T-cell (primary cell): ENCODE data around the gene SLC28A3. TPM values are rescaled to one million over a fixed set of nuclear protein-coding genes. Genes with fewer than 3 reads are reported as not detected.
A peak's percentile ranks its signal among the peaks of the same experiment; 100 is the strongest.

ENCODE experiments used
- ATAC-seq, 4 experiments: fragments of 200-7000 bp in 3 of 4; fragments of 150-1000 bp in 1 of 4; cut with Tn5 transposase; replicated peaks in 1 of 4; 1 replicate in 3 of 4; 2 replicates in 1 of 4; pipeline ENCODE4 v1.10.0; 2021; ENCODE audit warnings: moderate library complexity in 3 of 4, mild to moderate bottlenecking in 2 of 4, moderate number of reproducible peaks in 1 of 4
- CTCF ChIA-PET, 2 donors: fragments of 300-600 bp; sonication (Branson Sonifier 250); formaldehyde crosslinking; loops; one replicate each; lab custom pipeline; 2022; ENCODE audit warnings: antibody characterized with exemption in 2 of 2; lab: Charles Lee
- POLR2A ChIA-PET, 2 donors: fragments of 300-600 bp; sonication (Branson Sonifier 250); formaldehyde crosslinking; loops; one replicate each; lab custom pipeline; 2022; ENCODE audit warnings: antibody characterized with exemption in 2 of 2; lab: Charles Lee
- DNase-seq, 35 experiments: peaks; one replicate each; pipeline versions ENCODE4 v3.0.0 to v3.0.0-alpha.2; 2013 to 2023
- H3K27ac ChIP-seq: one replicate; pipeline ENCODE4 v1.5.1; 2013; ENCODE audit warnings: low read length
- H3K27me3 ChIP-seq, 2 experiments: replicated peaks in 1 of 2; 1 replicate in 1 of 2; 2 replicates in 1 of 2; pipeline versions ENCODE4 v1.6.1 to v1.7.0; 2013; ENCODE audit warnings: low read length in 1 of 2, mixed read lengths in 1 of 2; ENCODE audit not compliant: control insufficient read depth in 2 of 2, insufficient read depth in 2 of 2; ENCODE audit errors: extremely low read depth in 1 of 2
- H3K36me3 ChIP-seq, 2 donors: 1 replicate in 1 of 2; 2 replicates in 1 of 2; pipeline versions ENCODE4 v1.6.1 to v1.7.0; 2013; ENCODE audit warnings: low read length in 1 of 2; ENCODE audit not compliant: control insufficient read depth in 2 of 2, insufficient read depth in 1 of 2; ENCODE audit errors: extremely low read depth in 1 of 2
- H3K4me1 ChIP-seq, 2 experiments: 1 replicate in 1 of 2; 2 replicates in 1 of 2; pipeline versions ENCODE4 v1.6.1 to v1.7.0; 2013; ENCODE audit warnings: low read length in 2 of 2, mixed read lengths in 1 of 2; ENCODE audit not compliant: insufficient read depth in 2 of 2, control insufficient read depth in 1 of 2; ENCODE audit errors: extremely low read depth in 1 of 2
- H3K4me3 ChIP-seq, 2 donors: 1 replicate in 1 of 2; 2 replicates in 1 of 2; pipeline versions ENCODE4 v1.5.1 to v1.7.0; 2013; ENCODE audit warnings: mild to moderate bottlenecking in 2 of 2, low read length in 1 of 2, moderate library complexity in 1 of 2; ENCODE audit not compliant: control insufficient read depth in 1 of 2; ENCODE audit errors: extremely low read depth in 1 of 2
- H3K9me3 ChIP-seq: 2 replicates; pipeline ENCODE4 v1.7.0; 2013
- H3K27ac Mint-ChIP-seq, 2 donors: one replicate each; pipeline ENCODE4 v1.8.0; 2020 to 2021; ENCODE audit warnings: mild to moderate bottlenecking in 2 of 2, mixed read lengths in 2 of 2
- H3K27me3 Mint-ChIP-seq, 2 donors: one replicate each; pipeline ENCODE4 v1.8.0; 2021 to 2022; ENCODE audit warnings: mixed read lengths in 2 of 2
- H3K36me3 Mint-ChIP-seq: one replicate; pipeline ENCODE4 v1.8.0; 2021; ENCODE audit warnings: mixed read lengths
- H3K4me1 Mint-ChIP-seq, 3 donors: one replicate each; pipeline ENCODE4 v1.8.0; 2020 to 2022; ENCODE audit warnings: mixed read lengths in 3 of 3, mild to moderate bottlenecking in 1 of 3
- H3K4me3 Mint-ChIP-seq, 3 donors: one replicate each; pipeline ENCODE4 v1.8.0; 2020 to 2022; ENCODE audit warnings: mild to moderate bottlenecking in 3 of 3, mixed read lengths in 3 of 3, moderate library complexity in 3 of 3
- H3K9me3 Mint-ChIP-seq, 3 donors: one replicate each; pipeline ENCODE4 v1.8.0; 2020 to 2022; ENCODE audit warnings: mixed read lengths in 3 of 3
- WGBS: methylation state at CpG from one replicate; pipeline ENCODE4 v1.1.5; 2013; ENCODE audit warnings: missing lambda C conversion rate; ENCODE audit not compliant: insufficient coverage; 5-methylcytosine and 5-hydroxymethylcytosine counted together
- total RNA-seq, 35 experiments: library from RNA in 6 of 35; stranded (reverse) in 6 of 35; fragments of 120-200 nt in 1 of 35; gene quantifications; one replicate each; pipeline versions ENCODE4 v1.2.1 to v1.2.4 and lab custom pipeline; 2013 to 2026

Gene SLC28A3
- total RNA-seq, 5 donors from 2014 or later (not counting 1 experiment from before 2014, with no cell fraction given) = not detected

DNA sequence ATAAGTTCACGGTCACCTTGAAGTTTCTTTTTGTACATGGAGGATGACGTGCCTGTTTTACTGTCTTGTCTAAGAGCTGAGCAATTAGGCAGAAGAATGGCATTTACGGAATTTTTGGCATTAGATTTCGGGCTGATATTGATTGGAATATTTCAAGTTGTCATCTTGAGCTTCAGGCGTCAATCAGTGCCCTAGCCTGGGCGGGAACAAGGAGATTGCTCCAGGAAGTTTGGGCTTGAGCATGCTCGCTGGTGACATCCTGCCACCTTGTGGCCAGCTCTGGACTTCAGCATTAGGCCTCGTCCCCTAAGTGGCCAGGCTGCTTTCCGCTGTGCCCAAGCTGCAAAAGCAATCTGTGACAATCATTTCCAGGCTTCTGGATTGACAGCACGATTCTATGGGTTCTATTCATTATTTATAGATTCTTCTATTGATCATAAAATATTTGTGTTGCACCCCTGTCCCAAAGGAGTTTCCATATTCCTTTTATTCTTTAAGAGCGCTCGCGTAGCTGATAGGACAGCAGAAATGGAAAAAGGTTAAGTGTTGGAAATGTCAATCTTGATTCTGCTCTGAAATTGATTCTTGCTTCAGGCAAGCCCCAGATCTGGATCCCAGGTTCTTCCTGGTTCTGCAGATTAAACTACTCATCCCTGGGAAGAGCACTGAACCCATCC is 79.3 kb downstream of the SLC28A3 start:
- peak in 30 of 35 experiments; percentile 2 to 66 (median 26) for DNase-seq
- H3K36me3 ChIP-seq = no peaks in the 10 kb centered on the region
- H3K4me1 ChIP-seq = no peaks in the 10 kb centered on the region
- no peaks in the 10 kb centered on the region for H3K9me3 ChIP-seq
- H3K27me3 Mint-ChIP-seq = peaks cover 3 to 10% of the 10 kb centered on the region in 2 donors
- no peak overlapping the region for H3K27ac Mint-ChIP-seq
- peak overlapping the region in 1 of 3 donors; percentile 29 for H3K4me3 Mint-ChIP-seq
- H3K4me3 ChIP-seq = no peak overlapping the region
- H3K27me3 ChIP-seq = no peaks in the 10 kb centered on the region
- H3K9me3 Mint-ChIP-seq = no peaks in the 10 kb centered on the region
- POLR2A ChIA-PET = no interaction called here
- peaks cover 4 to 9% (median 6%) of the 10 kb centered on the region in 3 donors for H3K4me1 Mint-ChIP-seq
- H3K27ac ChIP-seq = no peak overlapping the region
- H3K36me3 Mint-ChIP-seq = no peaks in the 10 kb centered on the region
- 20% methylated on average over 7 of the region's 13 CpGs for WGBS
- ATAC-seq = peak; percentile 42 to 63 (median 55)
- CTCF ChIA-PET = interaction anchor here (0.5 to 2.5 kb wide), 9 partner anchors 24 to 345 kb away, joined by 3 to 12 read pairs (median 4); no protein-coding TSS in a partner anchor

- Mint-ChIP-seq H3K4me1 (peaks cover 0 to 4% (median 2%) of the 10 kb centered on the region in 3 donors), H3K27ac (no peak overlapping the region), H3K36me3 (no peaks in the 10 kb centered on the region), H3K27me3 (peaks cover 3 to 18% of the 10 kb centered on the region in 2 donors), H3K4me3 (no peak overlapping the region), H3K9me3 (no peaks in the 10 kb centered on the region)
- POLR2A ChIA-PET = no interaction called here
- Histone ChIP-seq H3K27me3 (no peaks in the 10 kb centered on the region), H3K4me1 (no peaks in the 10 kb centered on the region), H3K36me3 (no peaks in the 10 kb centered on the region), H3K9me3 (no peaks in the 10 kb centered on the region), H3K4me3 (no peak overlapping the region), H3K27ac (no peak overlapping the region)
- DNase-seq (no peak), ATAC-seq (no peak)
- WGBS = 80% methylated on average over 8 of the region's 9 CpGs
- CTCF ChIA-PET = no interaction called here
These were observed 82.2 kb downstream of the SLC28A3 start for GRCh38 chr9:84258371-84258770.

DNA sequence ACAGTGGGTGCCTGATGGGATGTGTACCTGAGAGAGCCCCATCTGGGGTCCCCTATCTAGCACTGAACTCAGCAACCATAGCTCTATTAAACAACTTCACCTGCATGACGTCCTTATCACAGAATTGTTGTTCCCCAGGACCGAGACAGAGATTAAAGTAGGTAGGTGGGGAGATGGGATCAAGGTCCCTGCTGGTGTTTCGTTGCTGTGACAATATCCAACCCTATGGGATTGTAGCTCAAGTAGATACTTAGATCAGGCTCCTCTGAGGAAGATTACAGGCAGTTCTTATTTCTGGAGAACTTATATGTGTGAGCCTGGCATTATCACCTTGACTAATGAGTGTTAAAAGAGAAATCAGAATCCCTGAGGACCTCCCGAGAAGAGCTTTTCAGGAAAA is 84.9 kb downstream of the SLC28A3 start:
- H3K4me3 ChIP-seq = no peak overlapping the region
- no peaks in the 10 kb centered on the region for H3K4me1 Mint-ChIP-seq

DNA sequence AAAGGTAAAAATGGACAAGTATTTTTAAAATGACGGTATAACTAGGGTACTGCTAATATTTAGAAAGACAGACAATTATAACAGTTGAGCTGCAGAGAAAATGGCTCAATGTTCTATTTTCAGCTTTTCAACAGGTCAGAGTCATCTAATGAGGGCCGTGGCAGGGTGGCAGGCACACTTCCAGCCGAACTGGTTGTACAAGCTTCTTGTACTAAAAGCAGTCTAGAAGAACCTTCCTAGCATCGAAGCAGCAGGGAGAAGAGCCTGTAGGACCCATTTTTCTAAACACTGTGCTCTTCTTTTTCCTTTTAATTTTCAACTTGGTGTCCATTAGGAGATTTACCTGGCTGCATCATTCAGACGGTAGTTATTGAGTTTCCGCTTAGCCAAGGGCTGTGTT is 85.6 kb downstream of the SLC28A3 start:
- Mint-ChIP-seq H3K27me3 (peaks cover 2 to 14% of the 10 kb centered on the region in 2 donors), H3K9me3 (no peaks in the 10 kb centered on the region), H3K4me3 (no peak overlapping the region), H3K36me3 (no peaks in the 10 kb centered on the region), H3K27ac (no peak overlapping the region), H3K4me1 (no peaks in the 10 kb centered on the region)
- Histone ChIP-seq H3K27ac (no peak overlapping the region), H3K9me3 (no peaks in the 10 kb centered on the region), H3K4me3 (no peak overlapping the region), H3K27me3 (no peaks in the 10 kb centered on the region), H3K4me1 (no peaks in the 10 kb centered on the region), H3K36me3 (no peaks in the 10 kb centered on the region)
- ChIA-PET CTCF (no interaction called here), POLR2A (no interaction called here)
- no peak for ATAC-seq
- WGBS = 57% methylated on average over 2 of the region's 6 CpGs
- DNase-seq = no peak

More for the DNA sequence above, 84.9 kb downstream of the SLC28A3 start:
- no peaks in the 10 kb centered on the region for H3K4me1 ChIP-seq
- H3K9me3 Mint-ChIP-seq = no peaks in the 10 kb centered on the region
- no peaks in the 10 kb centered on the region for H3K36me3 ChIP-seq
- WGBS = 70% methylated on average over 3 of the region's 4 CpGs
- H3K27ac ChIP-seq = no peak overlapping the region
- H3K4me3 Mint-ChIP-seq = no peak overlapping the region
- CTCF ChIA-PET = no interaction called here
- no peak for DNase-seq
- H3K27me3 Mint-ChIP-seq = peaks cover 2 to 14% of the 10 kb centered on the region in 2 donors
- H3K9me3 ChIP-seq = no peaks in the 10 kb centered on the region
- no peaks in the 10 kb centered on the region for H3K27me3 ChIP-seq
- no peaks in the 10 kb centered on the region for H3K36me3 Mint-ChIP-seq
- POLR2A ChIA-PET = no interaction called here
- H3K27ac Mint-ChIP-seq = no peak overlapping the region
- ATAC-seq = no peak

DNA sequence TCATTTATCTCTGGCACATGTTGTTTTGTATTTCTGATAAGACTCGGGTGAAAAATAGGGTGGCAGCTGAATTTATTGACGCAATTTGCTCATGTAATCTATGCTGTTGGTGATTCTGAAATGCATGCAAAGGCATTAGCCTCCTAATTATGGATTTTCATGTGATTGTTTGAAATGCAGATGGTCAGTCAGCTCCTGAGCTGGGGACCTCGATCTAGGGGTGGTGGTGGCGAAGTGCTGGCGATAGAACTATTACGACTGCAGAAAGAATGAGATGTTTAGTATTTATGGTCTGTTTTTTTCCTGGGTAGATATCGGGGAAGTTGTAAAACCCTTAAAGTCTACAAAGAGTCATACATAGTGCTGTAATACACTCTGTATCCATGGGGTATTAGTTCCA is 88.6 kb downstream of the SLC28A3 start:
- Mint-ChIP-seq H3K36me3 (no peaks in the 10 kb centered on the region), H3K9me3 (peaks cover 0 to 4% (median 0%) of the 10 kb centered on the region in 3 donors), H3K27ac (no peak overlapping the region), H3K4me3 (no peak overlapping the region), H3K27me3 (peaks cover 0 to 19% of the 10 kb centered on the region in 2 donors), H3K4me1 (no peaks in the 10 kb centered on the region)
- Histone ChIP-seq H3K27ac (no peak overlapping the region), H3K4me1 (no peaks in the 10 kb centered on the region), H3K27me3 (no peaks in the 10 kb centered on the region), H3K9me3 (no peaks in the 10 kb centered on the region), H3K36me3 (no peaks in the 10 kb centered on the region), H3K4me3 (no peak overlapping the region)
- WGBS = 76% methylated on average over 6 of the region's 7 CpGs
- CTCF ChIA-PET = no interaction called here
- DNase-seq (no peak), ATAC-seq (no peak)
- POLR2A ChIA-PET = interaction anchor here in 1 of 2 donors (0.5 kb wide), 1 partner anchor 315 kb away, joined by 6 read pairs; no protein-coding TSS in a partner anchor

DNA sequence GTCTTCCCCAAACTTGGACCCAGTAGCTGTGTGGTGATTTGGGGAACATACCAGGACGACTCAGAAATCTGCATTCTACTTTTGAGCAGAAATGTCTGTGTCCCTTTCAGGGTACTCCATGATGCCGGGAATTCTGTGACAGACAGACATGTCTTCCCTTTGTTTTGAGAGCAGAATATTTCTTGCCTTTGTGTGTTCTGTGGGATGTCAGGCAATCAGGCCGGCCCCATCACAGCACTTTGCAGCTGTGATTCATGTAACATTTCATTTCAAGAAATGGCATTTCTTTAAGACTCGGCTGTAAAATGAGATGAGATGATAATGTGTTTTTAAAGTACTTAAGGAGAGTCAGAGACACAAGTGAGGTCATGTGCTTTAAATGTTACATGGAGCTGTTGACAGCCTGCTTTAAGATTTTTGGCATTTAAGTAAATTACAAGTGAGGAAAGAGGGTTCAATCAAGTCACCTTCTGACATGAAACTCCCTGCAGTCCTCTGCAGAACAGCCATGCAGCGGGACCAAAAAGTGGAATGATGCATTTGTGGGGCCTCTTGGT is 98.7 kb downstream of the SLC28A3 start:
- no peaks in the 10 kb centered on the region for H3K4me1 Mint-ChIP-seq
- CTCF ChIA-PET = no interaction called here
- peaks cover 0 to 1% (median under 1%) of the 10 kb centered on the region in 3 donors for H3K9me3 Mint-ChIP-seq
- WGBS = 80% methylated on average over 4 of the region's 5 CpGs
- peaks cover under 1% of the 10 kb centered on the region for H3K36me3 Mint-ChIP-seq
- Histone ChIP-seq H3K4me3 (no peak overlapping the region), H3K9me3 (no peaks in the 10 kb centered on the region), H3K27me3 (no peaks in the 10 kb centered on the region), H3K36me3 (no peaks in the 10 kb centered on the region), H3K27ac (no peak overlapping the region), H3K4me1 (no peaks in the 10 kb centered on the region)
- peaks cover 5 to 12% of the 10 kb centered on the region in 2 donors for H3K27me3 Mint-ChIP-seq
- no peak overlapping the region for H3K27ac Mint-ChIP-seq
- ATAC-seq (no peak), DNase-seq (no peak)
- H3K4me3 Mint-ChIP-seq = no peak overlapping the region
- POLR2A ChIA-PET = no interaction called here
